GM15510 (cell line): ENCODE results near the gene MAP4K3.

Source experiments
- POLR2A ChIP-seq: IDR thresholded peaks from 3 replicates; pipeline ENCODE4 v1.6.1; 2011; ENCODE audit warnings: borderline replicate concordance; ENCODE audit not compliant: insufficient read length; ENCODE audit errors: extremely low read depth

MAP4K3 gene

GRCh38 chr2:39275016-39275415 is 162.1 kb downstream of the MAP4K3 start:
- TF ChIP-seq POLR2A = no peak

- no peak for TF ChIP-seq POLR2A
Measured at GRCh38 chr2:39269941-39270340, 167.1 kb downstream of the MAP4K3 start.

- TF ChIP-seq POLR2A = no peak
Measured at GRCh38 chr2:39266916-39267434, 170.1 kb downstream of the MAP4K3 start.

GRCh38 chr2:39266139-39266805 is 170.8 kb downstream of the MAP4K3 start:
- TF ChIP-seq POLR2A = no peak

GRCh38 chr2:39265315-39265714 is 171.8 kb downstream of the MAP4K3 start:
- TF ChIP-seq POLR2A = no peak

GRCh38 chr2:39264733-39265132 is 172.4 kb downstream of the MAP4K3 start:
- no peak for TF ChIP-seq POLR2A

- TF ChIP-seq POLR2A = no peak
Measured at GRCh38 chr2:39260087-39260486, 177.0 kb downstream of the MAP4K3 start.

GRCh38 chr2:39256040-39256439 is 181.0 kb downstream of the MAP4K3 start:
- no peak for TF ChIP-seq POLR2A

GRCh38 chr2:39252888-39253518 is 184.1 kb downstream of the MAP4K3 start:
- TF ChIP-seq POLR2A = no peak

- TF ChIP-seq POLR2A = no peak
Measured at GRCh38 chr2:39247512-39248043, 189.5 kb downstream of the MAP4K3 start.

- no peak for TF ChIP-seq POLR2A
Measured at GRCh38 chr2:39246382-39246980, 190.6 kb downstream of the MAP4K3 start.

- no peak for TF ChIP-seq POLR2A
Measured at GRCh38 chr2:39243469-39244123, 193.5 kb downstream of the MAP4K3 start, which contains the start of gene CDKL4. Gene CDKL4 (minus strand): TSS chr2:39243970.

- TF ChIP-seq POLR2A = no peak
Measured at GRCh38 chr2:39241588-39241987, 195.5 kb downstream of the MAP4K3 start.

- TF ChIP-seq POLR2A = no peak
Measured at GRCh38 chr2:39240758-39241157, 196.3 kb downstream of the MAP4K3 start.

- TF ChIP-seq POLR2A = no peak
Measured at GRCh38 chr2:39234754-39235153, 202.3 kb downstream of the MAP4K3 start.

- no peak for TF ChIP-seq POLR2A
Measured at GRCh38 chr2:39232141-39232540, 204.9 kb downstream of the MAP4K3 start.
